NCI-H1048 (cell line): ENCODE results near the gene GPX8.

Experiments used
- DNase-seq: peaks from one replicate; lab custom pipeline; 2025; lab: John Stamatoyannopoulos, UW

The GPX8 gene, protein sequence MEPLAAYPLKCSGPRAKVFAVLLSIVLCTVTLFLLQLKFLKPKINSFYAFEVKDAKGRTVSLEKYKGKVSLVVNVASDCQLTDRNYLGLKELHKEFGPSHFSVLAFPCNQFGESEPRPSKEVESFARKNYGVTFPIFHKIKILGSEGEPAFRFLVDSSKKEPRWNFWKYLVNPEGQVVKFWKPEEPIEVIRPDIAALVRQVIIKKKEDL

DNA sequence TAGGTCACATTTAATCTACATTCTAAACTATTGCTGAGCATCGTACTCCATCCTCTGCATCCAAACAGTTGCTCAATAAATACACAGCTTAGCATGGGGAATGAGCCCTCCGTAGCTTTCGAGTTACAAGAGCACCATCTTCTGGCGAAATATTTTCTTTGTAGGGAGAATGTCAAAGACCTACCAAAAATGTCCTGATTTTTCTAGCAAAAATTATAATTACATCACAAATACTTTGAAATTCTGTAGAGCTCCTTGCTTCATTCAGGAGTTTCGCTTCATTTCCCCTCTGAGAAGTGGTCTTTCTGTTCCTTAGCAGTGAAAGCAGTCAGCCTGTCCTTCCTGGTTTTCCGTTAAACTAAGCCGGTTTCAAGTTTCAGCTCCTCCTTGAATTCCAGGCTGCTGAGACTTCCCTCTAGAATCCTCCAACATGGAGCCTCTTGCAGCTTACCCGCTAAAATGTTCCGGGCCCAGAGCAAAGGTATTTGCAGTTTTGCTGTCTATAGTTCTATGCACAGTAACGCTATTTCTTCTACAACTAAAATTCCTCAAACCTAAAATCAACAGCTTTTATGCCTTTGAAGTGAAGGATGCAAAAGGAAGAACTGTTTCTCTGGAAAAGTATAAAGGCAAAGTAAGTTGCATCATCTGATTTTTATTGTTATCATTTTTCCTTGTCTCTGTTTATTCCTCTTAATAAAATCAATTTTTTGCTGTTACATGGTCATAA lies at the start of gene GPX8:
Gene GPX8, plus strand, starts transcription at position 409 of the 730 bp plus-strand sequence. Its CDS starts 22 bp downstream, at position 431.
- DNase-seq, result no peak

DNA sequence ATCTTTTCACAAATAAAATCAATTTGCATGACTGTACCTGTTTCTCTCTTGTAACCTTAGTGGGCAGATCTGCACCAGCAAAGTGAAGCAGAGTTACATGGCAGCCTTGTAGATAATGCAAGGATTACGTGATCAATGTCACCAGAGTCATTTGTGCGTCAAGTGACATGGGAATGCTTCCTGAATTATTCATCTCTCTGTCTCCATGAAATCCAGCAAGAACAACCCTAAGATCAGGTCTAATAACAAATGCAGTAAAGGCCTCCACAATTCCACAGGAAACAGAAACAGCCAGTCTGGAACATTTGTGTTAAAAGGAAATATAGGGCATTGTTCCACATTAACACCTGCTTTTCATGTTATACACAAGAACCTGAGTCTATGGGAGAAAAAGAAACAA lies 49.8 kb upstream of the GPX8 start:
- DNase-seq, result no peak

DNA sequence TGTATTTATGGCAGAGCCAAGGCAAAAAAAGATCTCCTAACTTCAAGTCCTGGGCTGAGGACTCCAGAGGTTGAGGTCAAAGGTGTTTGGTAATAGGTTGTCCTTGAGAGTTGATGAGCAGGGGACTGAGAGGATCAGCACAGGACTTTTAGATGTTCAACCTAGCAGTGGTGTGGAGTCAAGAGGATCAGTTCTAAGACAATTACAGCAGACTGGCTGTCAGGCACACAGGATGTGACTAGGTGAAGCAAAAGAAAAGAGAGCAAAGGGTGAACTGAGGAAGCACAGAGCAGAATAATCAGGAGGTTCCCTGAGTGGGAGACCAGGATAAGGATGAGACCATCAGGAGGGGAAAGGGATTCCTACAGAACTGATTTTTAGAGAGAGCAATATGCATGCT lies 46.6 kb upstream of the GPX8 start:
- DNase-seq, result no peak

DNA sequence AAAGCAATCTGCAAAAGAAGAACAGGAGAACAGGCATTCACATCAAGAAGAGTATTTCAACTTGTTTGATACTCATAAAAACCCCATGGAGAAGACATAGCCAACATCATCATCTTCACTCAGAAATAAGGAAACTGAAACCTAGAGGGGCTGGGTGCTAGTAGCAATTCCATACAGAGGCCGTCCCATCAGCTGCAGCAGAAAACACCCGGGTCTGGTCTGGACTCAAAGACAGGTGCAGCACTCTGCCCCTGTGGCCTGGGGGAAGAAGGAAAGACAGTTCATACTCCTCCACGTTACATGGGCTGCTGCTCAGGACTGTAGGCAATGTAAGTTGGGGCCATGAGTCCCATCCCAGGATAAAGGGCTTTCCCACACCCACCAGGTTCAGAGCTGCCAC lies 45.9 kb upstream of the GPX8 start:
- DNase-seq, result no peak

DNA sequence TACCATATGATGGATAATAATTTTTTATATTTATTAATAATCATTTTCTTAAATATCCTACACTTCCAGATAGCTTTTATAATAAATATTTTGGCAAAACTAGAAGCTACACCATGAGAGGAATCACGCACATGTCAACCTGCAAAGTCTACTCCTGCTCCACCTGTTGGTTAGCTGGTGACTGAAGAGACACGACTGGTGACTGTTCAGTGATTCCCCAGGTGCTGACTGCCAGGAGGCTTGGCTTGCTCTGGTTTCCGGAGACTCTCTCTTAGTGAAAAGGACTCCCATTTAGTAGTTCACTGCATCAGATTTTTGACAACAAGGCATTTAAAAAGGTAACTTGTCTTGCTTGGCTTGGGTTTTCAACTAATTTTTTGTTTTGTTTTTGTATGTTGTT lies 36.6 kb upstream of the GPX8 start:
- no peak for DNase-seq

DNA sequence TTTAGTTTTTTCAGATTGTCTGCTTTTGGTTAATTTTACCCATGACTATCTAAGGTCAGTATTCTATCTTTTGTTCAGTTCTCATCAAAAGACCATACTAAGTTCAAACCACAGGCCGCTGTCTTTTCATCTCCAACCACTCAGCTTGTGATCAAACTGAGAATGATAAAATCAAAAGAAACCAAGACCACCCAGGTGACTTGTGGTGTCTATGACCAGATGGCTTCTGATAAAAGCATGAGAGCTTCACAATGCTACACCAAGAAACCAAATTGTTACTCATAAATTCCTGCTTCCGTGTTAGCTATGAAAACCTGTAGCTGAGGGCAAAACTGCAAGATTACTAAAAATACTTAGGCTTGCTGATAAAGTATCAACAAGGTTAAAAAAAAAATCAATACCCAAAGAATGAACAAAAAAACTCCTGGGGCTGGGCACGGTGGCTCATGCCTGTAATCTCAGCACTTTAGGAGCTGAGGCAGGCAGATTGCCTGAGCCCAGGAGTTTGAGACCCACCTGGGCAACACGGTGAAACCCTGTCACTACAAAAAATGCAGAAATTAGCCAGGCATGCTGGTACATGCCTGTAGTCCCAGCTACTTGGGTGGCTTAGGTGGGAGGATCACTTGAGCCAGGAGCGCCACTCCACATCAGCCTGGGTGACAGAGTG lies 25.8 kb upstream of the GPX8 start:
- DNase-seq, result no peak

DNA sequence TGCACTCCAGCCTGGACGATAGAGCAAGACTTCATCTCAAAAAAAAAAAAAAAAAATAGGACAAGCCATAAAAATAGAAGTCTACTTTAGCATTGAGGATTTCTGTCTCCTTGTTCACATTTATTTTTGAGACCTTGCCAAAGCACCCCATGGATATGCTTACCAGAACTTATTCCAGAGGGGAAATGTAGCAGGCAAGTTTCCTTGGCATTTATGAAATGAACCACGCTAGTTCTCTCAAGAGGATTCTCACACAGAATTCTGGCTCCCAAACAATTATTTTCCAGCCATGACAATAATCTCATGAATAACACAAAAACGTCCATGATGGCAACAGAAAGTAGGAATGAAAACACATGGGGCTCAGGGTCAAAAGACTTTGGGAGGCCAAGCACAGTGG lies 23.4 kb upstream of the GPX8 start:
- DNase-seq, result no peak

DNA sequence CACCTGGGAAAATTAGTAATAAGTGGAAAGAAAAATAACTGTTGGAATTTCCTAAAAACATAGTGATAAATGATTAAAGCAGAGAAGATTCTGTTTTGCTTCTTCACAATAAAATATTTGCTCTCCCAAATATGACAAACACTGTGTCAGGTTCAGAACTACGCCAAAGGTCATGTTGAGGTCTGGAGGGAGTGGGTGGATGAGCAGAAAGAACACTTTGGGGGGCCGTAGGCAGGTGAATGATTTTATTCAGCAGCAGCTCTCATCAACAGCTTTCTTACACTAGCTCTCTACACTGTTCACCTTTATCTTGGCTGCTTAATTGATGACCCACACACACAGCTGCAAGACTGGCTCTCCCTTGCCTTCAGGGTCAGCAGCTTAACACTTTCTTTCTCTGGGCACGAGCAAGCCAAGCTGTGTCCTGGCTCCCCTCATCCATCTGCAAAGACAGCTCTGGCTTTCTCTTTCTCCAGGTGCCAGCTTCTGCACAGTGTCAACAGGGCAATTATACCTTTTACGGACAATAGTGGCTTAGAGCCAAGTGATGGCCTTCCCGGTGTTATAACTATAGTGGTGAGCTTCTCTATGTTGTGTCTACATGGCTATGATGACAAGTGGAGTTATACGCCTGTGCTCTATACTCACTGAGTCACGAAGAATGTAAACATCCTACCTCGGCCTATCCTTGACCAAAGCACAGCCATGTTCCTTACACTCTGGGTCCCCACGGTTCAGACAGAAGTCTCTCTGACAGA lies 18.9 kb upstream of the GPX8 start:
- DNase-seq, result no peak

DNA sequence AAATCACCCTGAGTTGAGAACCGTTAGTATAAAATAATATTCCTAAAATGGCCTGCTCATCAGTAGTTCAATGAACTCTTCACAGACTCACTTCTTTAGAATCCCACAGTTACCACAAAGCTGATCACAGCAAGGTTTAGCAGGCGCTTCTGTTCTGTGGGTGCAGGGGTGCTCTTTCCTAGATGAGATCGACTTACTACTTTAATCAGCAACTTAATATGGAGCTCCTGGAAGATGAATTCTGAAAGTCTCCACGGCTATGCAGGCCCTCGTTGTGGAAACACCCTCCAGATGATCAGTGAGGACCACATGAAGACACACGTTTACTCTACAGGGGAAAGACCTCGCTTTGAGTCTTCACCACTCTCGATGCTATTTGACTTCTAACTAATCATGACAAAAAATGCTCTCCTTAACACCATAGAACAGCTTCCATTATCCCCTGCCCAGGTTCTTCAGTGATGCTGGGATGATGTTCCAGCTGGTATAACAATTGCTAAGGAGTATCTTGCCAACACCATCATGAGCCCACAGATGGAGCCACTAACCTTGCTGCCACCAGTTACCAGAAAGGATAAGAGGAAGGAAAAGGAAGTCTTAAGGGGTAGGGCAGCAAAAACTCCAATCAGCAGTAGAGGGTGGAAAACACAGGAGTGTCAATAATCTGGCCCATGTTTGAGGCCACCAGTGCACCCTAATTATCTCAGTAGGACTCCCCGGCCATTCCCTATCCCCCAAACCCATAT lies 17.9 kb upstream of the GPX8 start:
- DNase-seq, result no peak

DNA sequence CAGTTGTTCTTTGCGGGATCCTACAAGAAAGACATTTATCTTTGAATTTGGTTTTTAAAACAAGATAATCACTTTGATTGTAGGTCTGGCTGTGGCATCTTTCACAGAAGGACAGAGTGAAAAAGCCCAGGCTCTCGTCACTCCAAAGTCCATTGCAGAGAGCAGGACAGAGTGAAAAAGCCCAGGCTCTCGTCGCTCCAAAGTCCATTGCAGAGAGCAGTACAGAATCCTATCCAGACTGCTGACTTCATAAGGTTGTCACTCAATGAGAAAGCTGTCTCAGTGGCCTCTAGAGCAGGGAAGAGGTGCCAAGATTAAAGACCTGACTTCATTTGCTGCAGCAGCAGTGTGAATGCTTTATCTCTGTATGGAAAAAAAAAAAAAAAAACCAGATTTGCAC lies 16.3 kb upstream of the GPX8 start:
- no peak for DNase-seq

DNA sequence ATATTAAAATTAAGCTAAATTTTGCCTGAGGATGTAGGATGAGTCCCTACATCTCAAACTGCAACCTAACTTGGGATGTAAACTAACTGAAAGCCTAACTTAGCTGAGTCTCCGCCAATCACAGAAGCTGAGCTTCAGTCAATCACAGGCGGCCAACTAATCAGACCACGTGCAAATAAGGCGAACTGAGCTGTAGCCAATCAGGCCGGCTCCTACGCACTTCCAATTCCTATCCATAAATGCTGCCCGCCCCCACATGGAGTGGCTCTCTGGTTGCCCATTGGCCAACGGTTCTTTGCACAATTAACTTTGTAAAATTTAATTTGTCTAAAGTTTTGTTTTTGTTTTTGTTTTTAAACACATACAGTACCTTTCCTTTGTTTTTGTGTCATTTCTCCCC lies 13.9 kb upstream of the GPX8 start:
- no peak for DNase-seq

DNA sequence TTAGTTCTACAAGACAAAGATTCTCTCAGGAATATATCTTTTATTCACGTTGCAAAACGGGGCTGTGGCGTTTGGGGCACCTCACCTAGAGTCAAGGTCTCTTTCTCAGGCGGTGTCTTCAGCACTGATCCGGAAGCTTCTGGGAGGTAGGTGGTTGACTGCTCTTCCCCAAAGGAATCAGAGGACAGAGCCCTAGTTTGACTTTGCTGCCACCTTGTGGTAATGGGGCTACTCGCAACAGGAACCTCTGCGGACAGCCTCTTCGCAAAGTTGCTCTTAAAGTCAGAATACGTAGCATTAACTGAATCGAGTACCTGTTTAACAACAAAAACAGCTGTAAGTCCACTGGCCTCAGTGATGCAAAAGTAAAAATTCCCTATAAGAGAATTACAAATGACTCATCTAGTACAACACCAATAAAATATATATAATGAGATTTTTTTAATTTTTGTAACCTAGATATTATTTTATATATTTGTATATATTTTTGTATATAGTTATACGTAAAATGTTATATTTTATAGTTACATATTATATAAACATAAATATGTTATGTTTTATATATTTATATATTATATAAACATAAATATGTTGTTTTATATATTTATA lies 13.3 kb upstream of the GPX8 start:
- peak; percentile 77 for DNase-seq

DNA sequence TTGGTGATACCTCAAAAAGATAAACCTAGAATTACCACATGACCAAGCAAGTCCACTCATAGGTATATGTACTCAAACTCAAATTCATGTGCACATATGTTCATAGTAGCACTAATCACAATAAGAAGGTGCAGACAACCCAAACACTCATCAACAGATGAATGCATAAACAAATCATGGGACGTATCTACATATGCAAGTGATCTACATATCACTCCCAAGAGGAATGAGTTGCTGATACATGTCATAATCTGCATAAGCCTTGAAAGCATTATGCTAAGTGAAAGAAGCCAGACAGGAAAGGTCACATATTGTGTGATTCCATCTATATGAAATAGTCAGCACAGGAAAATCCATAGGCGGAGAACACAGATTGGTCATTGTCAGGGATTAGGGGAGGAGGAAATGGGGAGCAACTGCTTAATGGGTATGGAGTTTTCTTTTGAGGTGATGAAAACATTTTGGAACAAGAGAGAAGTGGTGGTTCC lies 10.6 kb upstream of the GPX8 start:
- no peak for DNase-seq

DNA sequence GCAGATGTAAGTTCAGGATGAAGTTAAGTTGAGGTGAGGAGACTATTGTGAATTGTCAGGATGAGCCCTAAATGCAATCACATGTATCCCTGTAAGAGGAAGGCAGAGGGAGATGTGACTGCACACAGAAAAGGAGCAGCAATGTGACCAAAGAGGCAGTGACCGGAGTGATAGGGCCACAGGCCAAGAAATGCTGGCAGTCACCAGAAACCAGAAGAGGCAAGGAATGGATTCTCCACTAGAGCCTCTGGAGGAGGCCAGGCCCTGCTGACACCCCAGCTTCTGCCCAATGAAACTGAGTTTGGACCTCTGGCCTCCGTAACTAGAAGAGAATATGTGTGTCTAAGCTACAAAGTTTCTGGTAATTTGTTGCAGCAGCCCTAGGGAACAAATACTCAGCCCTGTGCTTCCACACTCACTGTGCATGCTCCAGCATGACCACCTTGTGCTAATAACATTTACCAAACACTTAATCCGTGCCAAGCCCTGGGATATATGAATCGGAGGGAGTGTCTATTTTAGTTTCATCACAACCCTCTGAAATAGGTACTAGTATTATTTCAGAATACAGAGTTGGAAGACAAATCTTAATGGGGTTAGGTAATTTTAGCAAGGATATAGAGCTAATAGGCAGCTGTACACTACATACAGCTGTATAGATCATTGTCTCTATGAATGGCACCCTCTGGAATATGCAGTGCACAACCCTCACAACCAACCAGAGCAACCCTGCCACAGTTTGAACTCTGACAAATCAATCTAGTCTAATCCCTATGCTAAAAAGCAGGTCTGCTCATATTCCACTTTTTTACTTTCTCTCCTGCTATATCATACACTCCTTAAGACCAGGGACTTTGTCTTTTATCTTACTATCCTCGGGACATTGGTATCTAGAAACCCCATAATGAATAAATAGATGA lies 7.8 kb upstream of the GPX8 start:
- DNase-seq, result no peak

DNA sequence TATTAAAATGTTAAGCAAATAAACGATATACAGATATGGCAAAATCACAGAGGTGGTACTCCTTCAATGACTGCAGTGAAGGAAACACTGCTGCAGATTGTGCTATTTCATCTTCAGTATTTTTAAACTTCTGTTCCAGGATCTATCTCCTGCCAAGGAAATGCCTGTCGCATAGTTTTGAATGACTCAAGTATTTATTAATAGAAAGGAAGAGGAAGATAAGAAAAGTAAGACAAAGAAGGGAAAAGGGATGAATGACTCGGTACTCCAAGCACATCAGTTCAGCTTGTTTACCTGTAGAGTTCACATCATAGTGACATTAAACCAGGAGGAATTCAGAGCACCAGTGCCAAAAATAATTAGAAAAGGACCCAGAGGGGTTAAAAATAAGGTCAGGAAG lies 5.1 kb upstream of the GPX8 start:
- DNase-seq, result no peak

DNA sequence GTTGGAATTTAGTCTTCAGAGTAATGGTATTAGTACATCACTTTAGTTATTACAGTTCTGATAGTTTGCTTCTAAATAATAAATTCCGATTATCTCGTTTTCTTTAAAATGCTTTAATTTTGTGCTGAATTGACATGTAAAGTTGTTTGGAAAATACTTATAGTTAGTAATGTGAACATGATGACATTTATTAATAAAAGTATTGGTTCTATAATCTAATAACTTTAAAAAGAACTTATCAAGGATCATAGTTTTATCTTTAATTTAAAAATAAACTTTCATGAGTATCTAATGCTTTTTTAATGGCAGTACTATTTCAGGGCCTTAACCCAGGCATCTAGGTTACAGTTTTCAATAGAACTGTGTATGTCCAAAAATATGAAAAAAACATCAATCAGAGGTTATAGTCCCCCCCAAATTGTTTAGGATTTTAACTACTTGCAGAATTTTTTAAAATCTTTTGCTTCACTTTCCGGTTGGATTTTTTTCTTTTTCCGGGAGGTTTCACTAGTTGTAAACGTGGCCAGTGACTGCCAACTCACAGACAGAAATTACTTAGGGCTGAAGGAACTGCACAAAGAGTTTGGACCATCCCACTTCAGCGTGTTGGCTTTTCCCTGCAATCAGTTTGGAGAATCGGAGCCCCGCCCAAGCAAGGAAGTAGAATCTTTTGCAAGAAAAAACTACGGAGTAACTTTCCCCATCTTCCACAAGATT lies 680 bp downstream of the GPX8 start:
- no peak for DNase-seq

DNA sequence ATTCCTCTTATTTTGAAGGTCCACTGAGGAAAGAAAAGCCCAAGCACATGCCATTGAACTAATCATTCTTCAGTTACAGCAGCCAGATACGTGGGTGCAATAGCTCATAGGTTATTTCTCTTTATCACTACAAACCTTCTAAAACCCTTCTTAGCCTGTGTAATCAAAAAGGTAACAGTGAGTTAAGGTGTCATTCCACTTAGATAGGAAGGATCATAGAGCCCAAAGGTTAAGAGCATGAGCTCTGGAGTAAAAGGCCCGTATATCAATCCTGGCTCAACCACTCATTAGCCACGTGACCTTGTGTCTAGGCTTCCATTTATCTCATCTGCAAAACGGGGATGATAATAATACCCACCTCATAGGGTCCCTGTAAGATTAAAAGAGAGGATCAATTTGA lies 2.7 kb downstream of the GPX8 start:
- DNase-seq, result no peak

DNA sequence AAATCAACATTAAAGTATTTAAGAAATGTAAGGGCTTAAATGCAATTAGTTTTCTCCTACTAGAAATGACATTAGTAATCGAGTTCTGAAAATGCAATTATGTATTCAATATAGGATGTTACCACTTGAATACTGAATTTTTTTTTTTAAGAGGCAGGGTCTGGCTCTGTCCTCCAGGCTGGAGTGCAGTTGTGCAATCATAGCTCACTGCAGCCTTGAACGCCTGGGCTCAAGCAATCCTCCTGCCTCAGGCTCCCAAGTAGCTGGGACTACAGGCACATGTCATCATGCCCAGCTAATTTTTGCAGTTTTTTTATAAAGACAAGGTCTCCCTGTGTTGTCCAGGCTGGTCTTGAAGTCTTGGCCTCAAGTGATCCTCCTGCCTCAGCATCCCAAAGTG lies 11.5 kb downstream of the GPX8 start:
- no peak for DNase-seq

DNA sequence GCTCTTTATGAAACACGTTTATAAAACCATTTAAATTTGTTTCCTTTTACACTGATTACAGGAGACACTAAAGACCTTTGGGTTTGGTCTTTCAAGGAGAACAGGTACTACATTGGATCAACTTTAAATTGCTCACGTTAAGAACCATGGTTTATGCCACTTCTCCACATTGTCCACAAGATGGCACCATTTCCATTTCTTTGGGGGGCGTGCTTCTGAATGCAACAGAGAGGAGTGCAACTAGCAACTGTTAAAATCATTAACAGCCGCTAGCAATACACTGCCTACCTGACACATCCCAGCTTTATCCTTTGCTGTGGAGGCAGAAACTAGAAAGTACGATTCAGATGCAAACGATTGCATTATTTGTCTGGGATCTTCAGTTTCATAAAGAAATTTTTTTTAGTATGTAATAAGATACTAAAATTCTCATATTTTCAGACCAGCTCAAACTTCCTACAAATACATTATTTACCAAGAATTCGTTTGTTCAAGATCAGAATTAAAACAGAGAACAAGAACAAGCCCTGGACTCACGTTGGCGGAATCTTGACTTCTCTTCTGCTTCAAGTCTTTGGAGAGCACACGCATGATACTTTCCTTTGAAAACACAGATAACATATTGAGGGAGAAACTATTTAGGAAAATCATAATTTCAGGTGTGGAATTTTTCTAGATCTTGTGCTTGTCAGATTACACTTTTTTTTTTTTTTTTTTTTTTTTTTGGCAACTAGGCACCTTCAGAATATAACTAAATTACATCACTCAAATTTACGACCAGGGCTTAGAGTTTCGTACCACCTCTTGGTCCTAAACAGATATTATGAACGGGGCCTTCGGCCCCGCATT lies 12.3 kb downstream of the GPX8 start:
- peak; percentile 34 for DNase-seq
